ENCODE measurements around the gene PAIP2.
"Not testable (repeated sequence)": the region's sequence is repeated elsewhere in the genome, so short reads cannot be mapped to it uniquely, and the experiment has no call there.

The PAIP2 gene

DNA sequence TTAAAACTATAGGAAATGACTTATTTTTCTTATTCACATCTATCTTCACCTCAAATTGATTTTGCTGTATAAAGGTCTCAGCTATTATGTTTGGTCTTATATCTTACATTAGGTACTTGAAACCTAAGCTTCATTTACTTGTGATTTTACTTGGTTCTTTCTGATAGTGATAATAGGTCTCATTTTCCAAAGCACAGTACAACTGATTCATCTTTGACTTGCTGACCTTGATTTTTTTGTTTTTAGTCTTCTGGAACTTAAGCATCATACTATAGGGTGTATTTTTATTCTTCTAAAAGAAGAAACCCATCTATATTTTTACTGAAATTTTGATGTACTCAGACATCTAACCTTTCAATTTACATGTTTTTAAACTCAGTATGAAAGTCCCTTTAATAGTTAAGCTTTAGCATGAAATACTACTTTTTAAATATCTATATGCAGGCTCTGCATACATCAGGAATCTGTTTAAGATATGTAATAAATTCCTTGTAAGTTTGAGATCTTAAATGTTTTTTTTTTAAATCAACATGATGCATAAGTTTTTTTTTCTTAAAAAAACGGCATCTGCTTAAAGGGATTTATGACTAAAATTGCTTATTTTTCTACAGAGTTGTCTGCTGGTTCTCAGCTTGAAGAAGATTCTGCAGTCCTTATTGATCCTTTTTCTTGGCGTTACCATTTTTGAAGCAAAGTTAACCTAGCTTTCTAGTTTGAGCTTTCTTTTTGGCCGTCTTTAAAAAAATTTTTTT lies 34.9 kb upstream of the PAIP2 start:
- no peak for ATAC-seq (ENCODE audit: low read depth)

DNA sequence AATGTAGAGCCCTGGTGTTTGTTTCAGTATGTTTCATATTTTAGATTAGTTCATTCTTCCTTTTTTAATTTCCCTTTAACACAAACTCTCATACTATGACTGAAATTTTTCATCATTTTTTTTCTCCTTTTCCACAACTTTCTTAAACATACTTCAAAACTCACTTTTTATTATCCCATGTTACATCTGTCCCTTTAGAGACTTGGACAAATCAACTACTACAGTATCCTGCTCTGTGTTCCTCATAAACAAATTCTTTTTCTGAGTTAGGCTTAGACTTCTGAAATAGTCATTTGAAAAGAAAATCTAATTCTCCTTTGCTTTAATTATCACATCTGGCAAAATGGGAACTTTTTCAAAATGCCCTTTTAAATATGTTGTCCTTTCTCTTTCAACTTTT lies 32.9 kb upstream of the PAIP2 start:
- ATAC-seq (ENCODE audit: low read depth) = no peak
- Histone ChIP-seq H3K27ac (ENCODE audit: poor library complexity, severe bottlenecking) (peak overlapping the region; percentile 29), H3K27me3 (ENCODE audit: insufficient read depth, poor library complexity, severe bottlenecking) (no peaks in the 10 kb centered on the region), H3K36me3 (ENCODE audit: low read depth) (peaks cover 60% of the 10 kb centered on the region), H3K4me3 (ENCODE audit: severe bottlenecking) (no peak overlapping the region), H3K4me1 (ENCODE audit: insufficient read depth, poor library complexity, severe bottlenecking) (peaks cover 68% of the 10 kb centered on the region), H3K9me3 (ENCODE audit: severe bottlenecking) (no peaks in the 10 kb centered on the region)
- no peak for DNase-seq (ENCODE audit: low spot score)
- TF ChIP-seq, protein P1, sequence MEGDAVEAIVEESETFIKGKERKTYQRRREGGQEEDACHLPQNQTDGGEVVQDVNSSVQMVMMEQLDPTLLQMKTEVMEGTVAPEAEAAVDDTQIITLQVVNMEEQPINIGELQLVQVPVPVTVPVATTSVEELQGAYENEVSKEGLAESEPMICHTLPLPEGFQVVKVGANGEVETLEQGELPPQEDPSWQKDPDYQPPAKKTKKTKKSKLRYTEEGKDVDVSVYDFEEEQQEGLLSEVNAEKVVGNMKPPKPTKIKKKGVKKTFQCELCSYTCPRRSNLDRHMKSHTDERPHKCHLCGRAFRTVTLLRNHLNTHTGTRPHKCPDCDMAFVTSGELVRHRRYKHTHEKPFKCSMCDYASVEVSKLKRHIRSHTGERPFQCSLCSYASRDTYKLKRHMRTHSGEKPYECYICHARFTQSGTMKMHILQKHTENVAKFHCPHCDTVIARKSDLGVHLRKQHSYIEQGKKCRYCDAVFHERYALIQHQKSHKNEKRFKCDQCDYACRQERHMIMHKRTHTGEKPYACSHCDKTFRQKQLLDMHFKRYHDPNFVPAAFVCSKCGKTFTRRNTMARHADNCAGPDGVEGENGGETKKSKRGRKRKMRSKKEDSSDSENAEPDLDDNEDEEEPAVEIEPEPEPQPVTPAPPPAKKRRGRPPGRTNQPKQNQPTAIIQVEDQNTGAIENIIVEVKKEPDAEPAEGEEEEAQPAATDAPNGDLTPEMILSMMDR (IDR thresholded peaks at IDR 0.05; ENCODE audit: poor library complexity, severe bottlenecking) = no peak

More for the DNA sequence above, 34.9 kb upstream of the PAIP2 start:
- Histone ChIP-seq H3K4me1 (ENCODE audit: insufficient read depth, poor library complexity, severe bottlenecking) (peaks cover 63% of the 10 kb centered on the region), H3K27ac (ENCODE audit: poor library complexity, severe bottlenecking) (no peak overlapping the region), H3K27me3 (ENCODE audit: insufficient read depth, poor library complexity, severe bottlenecking) (no peaks in the 10 kb centered on the region), H3K36me3 (ENCODE audit: low read depth) (peaks cover 56% of the 10 kb centered on the region), H3K4me3 (ENCODE audit: severe bottlenecking) (no peak overlapping the region), H3K9me3 (ENCODE audit: severe bottlenecking) (no peaks in the 10 kb centered on the region)
- TF ChIP-seq, protein P1 (IDR thresholded peaks at IDR 0.05; ENCODE audit: poor library complexity, severe bottlenecking) = no peak
- no peak for DNase-seq (ENCODE audit: low spot score)

DNA sequence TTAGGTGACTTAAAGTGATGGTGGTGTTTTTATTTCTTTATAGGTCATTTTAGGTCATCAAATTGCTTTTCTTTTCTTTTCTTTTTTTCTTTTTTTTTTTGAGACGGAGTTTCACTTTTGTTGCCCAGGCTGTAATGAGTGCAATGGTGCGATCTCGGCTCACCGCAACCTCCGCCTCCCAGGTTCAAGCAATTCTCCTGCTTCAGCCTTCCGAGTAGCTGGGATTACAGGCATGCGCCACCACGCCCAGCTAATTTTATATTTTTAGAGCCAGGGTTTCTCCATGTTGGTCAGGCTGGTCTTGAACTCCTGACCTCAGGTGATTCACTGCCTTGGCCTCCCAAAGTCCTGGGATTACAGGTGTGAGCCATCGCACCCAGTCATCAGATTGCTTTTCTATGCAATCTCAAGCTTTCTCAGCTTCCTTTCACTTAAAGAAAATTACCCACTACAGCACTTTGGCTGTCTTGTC lies 30.9 kb upstream of the PAIP2 start:
- not testable (repeated sequence) for H3K9me3 ChIP-seq (ENCODE audit: severe bottlenecking); H3K27me3 ChIP-seq (ENCODE audit: insufficient read depth, poor library complexity, severe bottlenecking); H3K4me3 ChIP-seq (ENCODE audit: severe bottlenecking); DNase-seq (ENCODE audit: low spot score)
- Histone ChIP-seq H3K36me3 (ENCODE audit: low read depth) (peaks cover 72% of the 10 kb centered on the region), H3K4me1 (ENCODE audit: insufficient read depth, poor library complexity, severe bottlenecking) (peaks cover 61% of the 10 kb centered on the region), H3K27ac (ENCODE audit: poor library complexity, severe bottlenecking) (peak overlapping the region; percentile 29)
- ATAC-seq (ENCODE audit: low read depth) = peak; percentile 86

DNA sequence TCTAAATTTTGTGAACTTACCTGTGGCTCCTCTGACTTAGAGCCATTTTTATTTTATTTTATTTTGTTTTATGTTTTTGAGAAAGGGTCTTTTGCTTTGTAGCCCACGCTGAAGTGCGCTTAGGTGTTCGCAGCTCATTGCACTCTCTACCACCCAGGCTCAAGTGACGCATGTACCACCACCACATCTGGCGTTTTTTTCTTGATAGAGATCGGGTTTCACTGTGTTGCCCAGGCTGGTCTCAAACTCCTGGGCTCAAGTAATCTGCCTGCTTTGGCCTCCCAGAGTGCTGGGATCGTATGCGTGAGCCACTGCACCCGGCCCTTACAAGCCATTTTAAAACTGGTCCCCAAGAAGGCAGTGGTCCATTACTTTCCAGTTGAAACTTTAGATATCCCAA lies 29.6 kb upstream of the PAIP2 start:
- Histone ChIP-seq H3K4me1 (ENCODE audit: insufficient read depth, poor library complexity, severe bottlenecking) (peaks cover 53% of the 10 kb centered on the region), H3K9me3 (ENCODE audit: severe bottlenecking) (no peaks in the 10 kb centered on the region), H3K36me3 (ENCODE audit: low read depth) (peaks cover 79% of the 10 kb centered on the region), H3K27me3 (ENCODE audit: insufficient read depth, poor library complexity, severe bottlenecking) (no peaks in the 10 kb centered on the region), H3K4me3 (ENCODE audit: severe bottlenecking) (no peak overlapping the region), H3K27ac (ENCODE audit: poor library complexity, severe bottlenecking) (no peak overlapping the region)
- TF ChIP-seq, protein P1 (IDR thresholded peaks at IDR 0.05; ENCODE audit: poor library complexity, severe bottlenecking) = no peak
- DNase-seq (ENCODE audit: low spot score) (no peak), ATAC-seq (ENCODE audit: low read depth) (no peak)

DNA sequence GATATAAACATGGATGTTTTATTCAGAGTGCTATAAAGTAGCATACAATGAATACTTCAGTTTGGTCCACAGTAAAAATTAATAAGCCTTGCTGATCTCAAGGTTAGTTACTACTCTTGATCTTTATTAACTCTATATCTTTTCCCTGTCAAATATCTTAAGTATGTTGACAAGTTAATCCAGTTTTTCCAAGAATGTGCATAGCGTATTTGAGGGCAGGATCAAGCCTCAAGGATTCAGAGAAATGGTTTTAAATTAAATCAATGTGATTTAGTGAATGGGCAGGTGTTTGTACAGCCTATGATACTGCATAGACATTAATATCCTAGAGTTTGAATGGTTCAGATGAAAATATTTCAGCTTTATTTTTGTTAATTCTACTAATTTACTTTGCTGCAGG lies 27.4 kb upstream of the PAIP2 start:
- ATAC-seq (ENCODE audit: low read depth) (no peak), DNase-seq (ENCODE audit: low spot score) (no peak)
- Histone ChIP-seq H3K36me3 (ENCODE audit: low read depth) (peaks cover 85% of the 10 kb centered on the region), H3K27me3 (ENCODE audit: insufficient read depth, poor library complexity, severe bottlenecking) (no peaks in the 10 kb centered on the region), H3K4me3 (ENCODE audit: severe bottlenecking) (no peak overlapping the region), H3K4me1 (ENCODE audit: insufficient read depth, poor library complexity, severe bottlenecking) (peaks cover 36% of the 10 kb centered on the region), H3K27ac (ENCODE audit: poor library complexity, severe bottlenecking) (no peak overlapping the region), H3K9me3 (ENCODE audit: severe bottlenecking) (no peaks in the 10 kb centered on the region)
- TF ChIP-seq, protein P1 (IDR thresholded peaks at IDR 0.05; ENCODE audit: poor library complexity, severe bottlenecking) = no peak

All from RWPE2 (cell line).